Activated CD4-positive, alpha-beta T cell treated with anti-CD3 and anti-CD28 coated beads, Interleukin-2, amount 50 U/mL, for 1 hour (primary cell): ENCODE data around the gene MAGEH1.
"Not testable (repeated sequence)": the region's sequence is repeated elsewhere in the genome, so short reads cannot be mapped to it uniquely, and the experiment has no call there.

Experiments
- DNase-seq: peaks from one replicate; pipeline ENCODE4 v3.0.0-alpha.2; 2020

The MAGEH1 gene, protein sequence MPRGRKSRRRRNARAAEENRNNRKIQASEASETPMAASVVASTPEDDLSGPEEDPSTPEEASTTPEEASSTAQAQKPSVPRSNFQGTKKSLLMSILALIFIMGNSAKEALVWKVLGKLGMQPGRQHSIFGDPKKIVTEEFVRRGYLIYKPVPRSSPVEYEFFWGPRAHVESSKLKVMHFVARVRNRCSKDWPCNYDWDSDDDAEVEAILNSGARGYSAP

DNA sequence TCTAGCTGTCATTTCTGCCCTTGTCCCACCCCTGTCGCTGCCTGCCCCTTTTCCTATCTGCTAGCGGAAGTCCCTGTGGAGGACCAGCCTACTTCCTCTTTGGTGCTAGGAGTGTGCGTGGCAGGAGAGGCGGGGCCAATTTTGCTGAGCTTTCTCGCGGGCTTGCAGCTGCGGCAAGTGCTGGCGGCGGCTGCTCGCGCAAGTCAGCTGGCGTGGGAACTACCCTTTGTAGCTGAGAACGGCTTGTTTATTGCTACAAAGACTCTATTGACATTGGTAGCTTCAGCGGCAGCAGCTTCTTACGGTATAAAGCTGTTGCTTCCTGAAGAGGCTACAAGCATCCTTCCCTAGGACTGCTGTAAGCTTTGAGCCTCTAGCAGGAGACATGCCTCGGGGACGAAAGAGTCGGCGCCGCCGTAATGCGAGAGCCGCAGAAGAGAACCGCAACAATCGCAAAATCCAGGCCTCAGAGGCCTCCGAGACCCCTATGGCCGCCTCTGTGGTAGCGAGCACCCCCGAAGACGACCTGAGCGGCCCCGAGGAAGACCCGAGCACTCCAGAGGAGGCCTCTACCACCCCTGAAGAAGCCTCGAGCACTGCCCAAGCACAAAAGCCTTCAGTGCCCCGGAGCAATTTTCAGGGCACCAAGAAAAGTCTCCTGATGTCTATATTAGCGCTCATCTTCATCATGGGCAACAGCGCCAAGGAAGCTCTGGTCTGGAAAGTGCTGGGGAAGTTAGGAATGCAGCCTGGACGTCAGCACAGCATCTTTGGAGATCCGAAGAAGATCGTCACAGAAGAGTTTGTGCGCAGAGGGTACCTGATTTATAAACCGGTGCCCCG lies at the start of gene MAGEH1:
MAGEH1 (plus strand) TSS at position 138 of the 843 bp plus-strand sequence; CDS start at position 386, 248 bp downstream.
- peak; percentile 74 for DNase-seq

DNA sequence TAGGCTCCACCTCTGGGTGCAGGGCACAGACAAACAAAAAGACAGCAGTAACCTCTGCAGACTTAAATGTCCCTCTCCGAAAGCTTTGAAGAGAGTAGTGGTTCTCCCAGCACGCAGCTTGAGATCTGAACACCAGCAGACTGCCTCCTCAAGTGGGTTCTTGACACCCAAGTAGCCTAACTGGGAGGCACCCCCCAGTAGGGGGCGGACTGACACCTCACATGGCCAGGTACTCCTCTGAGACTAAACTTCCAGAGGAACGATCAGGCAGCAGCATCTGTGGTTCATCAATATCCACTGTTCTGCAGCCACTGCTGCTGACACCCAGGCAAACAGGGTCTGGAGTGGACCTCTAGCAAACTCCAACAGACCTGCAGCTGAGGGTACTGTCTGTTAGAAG lies 24.8 kb upstream of the MAGEH1 start:
- DNase-seq = peak; percentile 16

DNA sequence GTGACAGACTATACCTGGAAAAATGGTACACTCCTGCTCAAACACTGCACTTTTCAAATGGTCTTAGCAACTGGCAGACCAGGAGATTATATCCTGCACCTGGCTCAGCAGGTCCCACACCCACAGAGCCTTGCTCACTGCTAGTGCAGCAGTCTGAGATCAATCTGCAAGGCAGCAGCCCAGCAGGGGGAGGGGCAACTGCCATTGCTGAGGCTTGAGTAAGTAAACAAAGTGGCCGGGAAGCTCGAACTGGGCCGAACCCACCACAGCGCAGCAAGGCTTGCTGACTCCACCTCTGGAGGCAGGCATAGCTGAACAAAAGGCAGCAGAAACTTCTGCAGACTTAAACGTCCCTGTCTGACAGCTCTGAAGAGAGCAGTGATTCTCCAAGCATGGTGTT lies 8.5 kb upstream of the MAGEH1 start:
- DNase-seq = not testable (repeated sequence)

DNA sequence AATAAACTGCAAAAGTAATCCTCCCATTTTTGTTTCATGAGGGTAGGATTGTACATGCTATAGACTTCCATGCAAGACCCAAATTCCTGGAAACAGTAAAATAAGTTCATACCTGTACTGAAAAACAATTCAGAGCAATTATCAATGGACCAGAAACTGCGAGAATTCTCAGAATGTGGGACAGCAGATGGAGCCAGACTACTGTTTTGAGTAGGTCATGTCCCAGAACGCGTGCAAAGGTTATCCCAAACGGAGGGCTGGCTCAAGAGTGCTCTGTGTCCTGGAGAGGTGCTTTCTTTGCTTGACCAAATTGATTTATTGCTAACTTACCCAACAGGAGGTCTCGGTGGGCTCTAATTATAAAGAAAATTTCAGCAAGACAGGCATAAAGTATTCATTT lies 1.7 kb upstream of the MAGEH1 start:
- DNase-seq = no peak

DNA sequence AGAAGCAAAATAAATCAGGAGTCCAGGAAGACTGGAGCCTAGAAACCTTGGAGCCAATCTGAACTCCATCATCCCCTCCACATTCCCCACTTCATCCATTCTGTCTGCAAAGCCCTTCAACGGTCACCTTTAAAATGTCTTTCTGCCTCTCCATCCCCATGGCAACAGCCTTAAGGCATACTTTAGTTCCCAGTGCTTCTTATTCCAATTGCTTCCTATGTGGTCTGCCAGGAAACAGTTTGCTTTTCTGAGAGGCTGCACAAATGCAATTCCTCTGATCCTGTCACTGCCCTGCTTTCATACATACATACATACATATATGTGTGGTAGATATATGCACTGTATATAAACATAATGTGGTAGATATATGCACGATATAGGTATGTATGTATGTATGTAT lies 786 bp upstream of the MAGEH1 start:
- DNase-seq = no peak

DNA sequence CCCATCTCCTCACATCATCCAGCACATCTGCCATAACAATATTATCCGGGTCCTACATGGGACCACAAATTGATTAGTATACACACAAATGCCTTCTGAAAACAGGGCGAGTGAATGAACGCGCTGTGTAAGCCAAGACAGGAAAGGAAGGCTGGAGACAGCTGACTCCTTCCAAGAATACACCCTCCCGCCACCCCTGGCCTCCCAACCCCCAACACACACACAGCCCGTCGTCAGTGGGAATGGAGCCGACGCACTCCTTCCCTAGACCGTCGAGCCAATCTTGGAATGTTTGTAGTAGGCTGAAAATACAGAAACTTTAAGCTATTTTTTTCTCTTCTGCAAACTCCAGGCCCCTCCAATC lies 319 bp upstream of the MAGEH1 start:
- no peak for DNase-seq

DNA sequence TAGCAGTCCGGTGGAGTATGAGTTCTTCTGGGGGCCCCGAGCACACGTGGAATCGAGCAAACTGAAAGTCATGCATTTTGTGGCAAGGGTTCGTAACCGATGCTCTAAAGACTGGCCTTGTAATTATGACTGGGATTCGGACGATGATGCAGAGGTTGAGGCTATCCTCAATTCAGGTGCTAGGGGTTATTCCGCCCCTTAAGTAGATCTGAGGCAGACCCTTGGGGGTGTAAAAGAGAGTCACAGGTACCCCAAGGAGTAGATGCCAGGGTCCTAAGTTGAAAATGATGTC lies 852 bp downstream of the MAGEH1 start:
- no peak for DNase-seq

DNA sequence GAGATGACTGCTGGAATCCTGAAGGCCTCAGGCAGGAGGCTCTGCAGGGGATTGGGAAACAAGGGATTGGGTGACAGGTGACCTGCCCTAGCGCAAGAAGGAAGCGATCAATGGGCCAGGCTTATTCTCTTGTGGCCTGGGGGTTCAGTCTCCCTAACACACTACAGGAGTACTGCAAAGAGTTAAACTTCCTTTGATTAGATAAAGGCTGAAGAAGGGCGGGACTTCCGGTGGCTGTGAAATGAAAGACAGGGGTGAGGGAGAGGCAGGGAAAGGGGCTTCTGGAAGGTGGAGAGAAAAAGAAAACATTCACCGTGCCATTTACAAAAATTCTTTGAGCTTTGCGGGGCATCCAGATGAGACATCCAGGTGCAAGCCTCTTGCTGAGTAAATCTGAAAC lies 3.8 kb downstream of the MAGEH1 start:
- DNase-seq = not testable (repeated sequence)

DNA sequence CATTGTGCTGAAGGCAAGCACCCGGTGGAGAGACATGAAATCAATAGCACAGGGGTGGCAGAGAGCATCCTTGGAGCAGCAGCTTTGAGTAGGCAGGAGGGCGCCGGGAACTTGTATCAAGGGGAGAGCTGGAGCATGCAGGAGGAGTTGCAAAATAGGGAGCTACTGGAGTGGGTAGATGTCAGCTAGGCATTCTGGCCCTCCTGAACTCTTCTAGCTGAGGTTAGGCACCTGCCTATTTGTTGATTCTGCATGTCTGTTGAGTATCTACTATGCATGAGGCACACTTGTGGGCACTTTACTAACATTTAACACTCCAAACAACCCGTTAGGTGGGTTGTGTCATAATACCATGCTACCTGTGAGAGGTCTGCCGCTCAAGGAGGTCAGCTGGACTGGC lies 7.5 kb downstream of the MAGEH1 start:
- not testable (repeated sequence) for DNase-seq

DNA sequence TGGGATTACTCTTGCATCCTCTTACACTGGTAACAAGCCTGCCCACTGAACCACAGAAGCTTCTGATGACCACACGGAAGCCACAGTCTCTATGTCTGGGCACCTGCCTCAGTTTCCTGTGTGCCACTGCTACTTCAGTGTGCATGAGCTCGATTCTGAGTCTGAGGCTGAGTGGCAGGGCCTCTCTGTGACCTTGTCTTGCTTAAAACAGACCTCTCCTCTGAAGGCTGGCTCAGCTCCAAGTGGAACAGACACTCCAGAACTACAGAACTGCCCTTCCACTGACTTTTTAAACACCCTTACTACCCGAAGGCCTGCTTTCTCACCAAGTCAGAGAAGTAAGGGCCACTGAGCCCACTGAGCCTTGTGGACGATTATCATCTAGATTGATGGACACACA lies 8.0 kb downstream of the MAGEH1 start:
- DNase-seq = not testable (repeated sequence)

DNA sequence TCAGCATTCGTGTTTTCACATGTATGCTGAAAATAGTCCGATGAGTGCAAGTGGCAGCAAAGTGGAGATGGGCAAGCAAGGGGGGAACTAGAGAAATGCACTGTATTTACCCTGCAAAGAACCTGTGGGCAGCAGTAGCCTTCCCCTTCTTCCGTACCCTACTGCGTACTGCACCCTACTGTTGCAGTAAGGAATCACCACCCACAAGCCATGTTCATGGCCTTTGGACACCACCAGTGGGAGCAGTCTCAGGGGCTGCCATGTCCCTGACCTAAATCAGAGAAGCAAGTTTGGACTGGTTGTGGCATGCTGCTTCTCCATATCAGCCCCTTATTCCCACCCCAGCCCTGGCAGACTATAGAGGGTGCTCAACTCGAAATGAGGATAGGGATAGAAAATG lies 12.1 kb downstream of the MAGEH1 start:
- not testable (repeated sequence) for DNase-seq

DNA sequence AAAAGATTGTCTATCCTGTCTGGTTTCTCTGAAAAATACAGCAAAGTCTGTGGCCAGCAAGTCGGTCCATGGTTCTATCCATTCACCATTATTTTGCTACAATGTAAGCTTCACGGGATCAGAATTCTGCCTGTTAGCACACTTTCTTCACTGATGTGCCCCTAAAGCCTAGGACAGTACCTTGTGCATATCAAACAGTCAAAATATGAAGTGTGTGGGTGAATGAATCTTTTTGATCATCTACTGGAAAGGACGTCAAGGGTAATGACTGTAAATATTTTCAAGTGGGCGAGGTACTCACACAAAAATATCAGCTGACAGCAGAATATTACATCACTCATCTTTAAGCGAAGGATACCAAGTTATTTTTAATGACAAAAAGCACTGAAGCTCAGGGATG lies 13.2 kb downstream of the MAGEH1 start:
- DNase-seq = not testable (repeated sequence)

DNA sequence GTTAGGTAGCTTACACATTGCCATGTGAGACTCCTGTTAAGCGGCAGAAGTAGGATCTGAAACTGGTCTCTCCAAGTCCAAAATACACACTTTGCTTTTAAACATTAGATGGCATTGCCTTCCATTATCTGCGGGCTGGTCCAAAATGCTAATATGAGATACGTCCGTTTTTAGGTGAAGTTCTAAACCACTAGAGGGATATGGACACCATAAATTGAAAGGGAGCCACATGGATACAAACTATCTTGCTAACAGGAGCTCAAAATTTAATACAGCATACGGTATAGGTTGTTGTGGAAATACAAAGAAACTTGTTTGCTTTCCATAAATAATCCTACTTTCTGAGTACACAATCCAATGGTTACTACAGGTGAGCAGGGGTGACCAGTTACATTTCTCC lies 13.9 kb downstream of the MAGEH1 start:
- DNase-seq = not testable (repeated sequence)

DNA sequence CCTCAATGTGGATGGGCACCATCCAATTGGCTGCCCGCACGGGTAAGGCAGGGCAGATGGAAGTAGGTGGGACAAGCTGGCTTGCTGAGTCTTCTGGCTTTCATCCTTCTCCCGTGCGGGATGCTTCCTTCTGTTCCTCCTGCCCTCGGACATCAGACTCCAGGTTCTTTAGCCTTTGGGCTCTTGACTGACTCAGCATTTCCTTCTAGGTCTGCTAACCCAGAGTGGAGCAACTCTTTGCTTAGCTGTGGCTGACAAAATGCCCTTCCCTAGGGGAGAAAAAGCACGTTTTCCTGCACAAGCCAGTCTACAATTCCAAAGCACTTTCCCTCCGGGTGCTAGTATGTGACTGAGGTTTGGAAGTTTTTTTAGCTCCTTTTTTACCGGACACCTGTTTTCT lies 28.0 kb downstream of the MAGEH1 start:
- DNase-seq = not testable (repeated sequence)

DNA sequence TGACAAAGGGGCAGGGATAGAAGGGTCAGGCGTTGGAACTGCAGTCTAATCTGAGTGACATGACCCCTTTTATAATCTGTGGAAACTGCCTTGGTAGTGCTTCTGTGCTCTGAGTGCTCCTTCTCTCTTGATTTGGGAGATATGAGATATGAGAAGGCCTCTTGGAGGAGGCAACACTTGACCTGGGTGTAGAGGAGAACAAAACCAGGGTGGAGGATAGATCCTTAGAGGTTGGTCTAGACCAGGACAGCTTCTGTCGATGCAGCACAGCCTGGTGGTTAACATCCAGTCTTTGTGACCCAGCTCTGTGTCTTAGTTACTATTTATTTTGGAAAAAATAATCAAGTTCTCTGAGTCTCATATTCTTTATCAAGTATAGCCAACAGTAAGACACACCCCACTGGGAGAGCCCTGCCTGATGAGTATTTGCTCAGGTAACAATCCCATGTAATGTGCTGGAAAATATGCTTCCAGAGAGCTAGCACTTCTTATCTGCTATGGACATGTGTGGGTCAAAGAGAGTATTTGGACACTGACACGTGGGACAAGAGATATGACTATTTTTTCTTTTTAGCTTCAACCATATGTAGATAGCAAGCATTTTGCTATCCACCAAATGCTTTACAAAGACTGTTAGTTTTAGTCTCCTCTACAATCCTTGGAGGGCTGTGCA lies 28.6 kb downstream of the MAGEH1 start:
- DNase-seq = no peak

DNA sequence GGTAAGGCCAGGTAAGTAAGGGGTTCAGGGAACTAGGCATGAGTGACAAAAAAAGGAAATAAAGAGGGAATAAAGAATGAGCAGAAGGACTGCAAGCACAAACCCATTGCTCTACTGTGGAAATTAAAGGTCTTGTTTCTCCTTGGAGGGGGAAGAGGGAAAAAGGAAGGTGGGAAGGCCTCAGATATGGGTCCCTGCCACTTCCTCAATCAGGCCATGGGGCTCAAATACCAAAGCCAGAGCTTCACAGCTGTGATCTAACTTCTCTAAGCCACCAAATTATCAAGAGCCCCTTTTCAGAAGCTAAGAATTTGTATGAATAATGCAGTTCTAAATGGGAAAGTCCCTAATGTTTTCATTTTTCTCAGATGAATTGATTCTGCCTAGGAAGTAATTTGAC lies 33.0 kb downstream of the MAGEH1 start:
- no peak for DNase-seq

DNA sequence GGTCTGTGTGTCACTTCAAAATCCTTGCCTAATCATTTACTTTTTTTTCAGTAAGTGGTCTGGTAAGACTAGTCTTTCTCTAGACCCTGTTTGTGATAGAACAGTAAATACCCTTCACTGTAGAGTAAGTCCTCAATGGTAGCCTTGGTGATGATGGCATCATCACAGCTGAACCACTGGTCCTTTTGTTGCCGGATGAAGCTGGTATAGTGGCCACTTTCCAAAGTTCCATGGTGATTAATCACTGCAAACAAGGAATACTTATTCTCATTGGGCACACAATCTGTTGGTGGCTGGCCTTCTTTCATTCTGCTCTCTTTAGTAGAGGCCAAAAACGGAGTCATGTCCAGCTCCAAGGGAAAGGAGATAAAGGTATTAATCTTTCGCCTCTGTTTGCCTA lies 34.8 kb downstream of the MAGEH1 start:
- DNase-seq = no peak

DNA sequence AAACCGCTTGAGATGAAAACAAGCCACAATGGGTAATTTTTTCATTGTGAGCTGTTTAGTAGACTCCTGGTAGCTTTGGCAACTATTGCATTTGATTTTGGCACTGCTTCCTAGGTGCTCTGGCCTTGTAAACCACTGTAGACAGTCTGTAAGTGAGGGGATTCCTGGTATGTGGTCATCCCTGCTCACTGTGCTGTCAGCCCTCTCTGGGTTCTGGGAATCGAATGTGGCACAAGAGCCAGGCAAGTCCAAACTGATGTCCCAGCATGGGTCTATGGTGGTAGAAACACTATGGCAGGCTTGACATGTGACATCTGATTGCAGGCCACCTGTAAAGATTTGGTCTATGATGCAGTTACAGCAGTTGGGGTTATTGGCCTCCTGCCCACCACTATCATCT lies 35.2 kb downstream of the MAGEH1 start:
- DNase-seq = no peak

DNA sequence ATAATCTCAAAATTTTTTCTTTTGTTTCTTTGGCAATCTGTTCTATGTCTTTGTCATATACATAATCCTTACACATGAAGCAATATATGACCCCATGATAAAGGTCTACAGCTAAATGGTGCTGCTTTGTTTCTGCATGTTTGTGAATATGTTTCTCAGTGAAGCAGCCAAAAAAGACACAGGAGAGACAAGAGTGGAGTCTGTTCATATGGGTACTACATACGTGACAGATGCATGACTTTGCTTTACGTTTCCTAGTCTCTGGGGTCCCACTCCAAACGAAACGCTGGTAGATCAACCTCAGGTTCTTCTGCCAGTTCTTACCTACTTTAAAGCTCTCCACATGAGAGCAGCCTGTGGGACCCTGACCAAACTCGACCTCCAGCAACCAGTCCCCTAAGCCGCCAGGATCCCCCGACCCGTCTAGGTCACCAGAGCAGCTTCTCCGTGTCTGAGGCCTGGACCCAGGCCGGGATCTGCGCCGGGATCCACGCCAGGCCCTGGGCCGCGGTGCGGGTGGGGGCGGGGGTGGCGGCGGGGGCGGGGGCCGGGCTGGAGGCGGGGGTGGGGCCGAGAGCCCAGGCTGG lies 36.2 kb downstream of the MAGEH1 start:
- DNase-seq = no peak

DNA sequence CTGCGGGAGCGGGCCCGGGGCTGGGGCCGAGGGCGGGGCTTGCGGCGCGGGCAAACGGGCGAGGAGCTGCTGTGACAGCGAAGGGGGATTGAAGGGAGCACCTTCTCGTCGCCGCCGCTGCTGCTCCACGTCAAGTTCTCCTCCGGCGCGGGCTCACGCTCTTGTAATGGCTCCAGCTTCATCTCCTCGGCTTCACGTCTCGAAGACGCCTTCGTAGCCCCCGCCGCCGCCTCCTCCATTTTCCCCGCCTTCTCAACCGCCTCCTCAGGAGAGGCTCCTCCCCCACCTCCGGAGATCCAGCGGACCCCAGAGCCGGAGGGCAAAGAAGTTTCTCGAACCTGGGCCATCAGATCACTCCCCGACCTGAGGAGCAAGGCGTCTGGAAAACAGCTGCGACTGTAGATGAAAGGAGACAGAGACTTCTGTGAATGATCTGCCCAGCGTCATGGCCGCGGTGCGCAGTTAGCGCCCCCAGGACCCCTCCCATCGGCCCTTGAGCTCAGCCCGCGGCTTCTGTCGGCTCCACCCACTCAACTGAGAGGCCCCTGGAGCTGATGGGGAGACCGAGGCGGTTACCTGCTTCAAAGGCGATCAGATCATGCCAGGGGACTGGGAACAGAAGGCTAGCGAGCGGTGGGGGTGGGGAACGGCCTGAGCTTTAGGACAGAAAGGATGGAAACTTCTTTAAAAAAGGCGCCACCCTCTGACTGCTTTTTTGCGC lies 36.8 kb downstream of the MAGEH1 start:
- DNase-seq = peak; percentile 58

DNA sequence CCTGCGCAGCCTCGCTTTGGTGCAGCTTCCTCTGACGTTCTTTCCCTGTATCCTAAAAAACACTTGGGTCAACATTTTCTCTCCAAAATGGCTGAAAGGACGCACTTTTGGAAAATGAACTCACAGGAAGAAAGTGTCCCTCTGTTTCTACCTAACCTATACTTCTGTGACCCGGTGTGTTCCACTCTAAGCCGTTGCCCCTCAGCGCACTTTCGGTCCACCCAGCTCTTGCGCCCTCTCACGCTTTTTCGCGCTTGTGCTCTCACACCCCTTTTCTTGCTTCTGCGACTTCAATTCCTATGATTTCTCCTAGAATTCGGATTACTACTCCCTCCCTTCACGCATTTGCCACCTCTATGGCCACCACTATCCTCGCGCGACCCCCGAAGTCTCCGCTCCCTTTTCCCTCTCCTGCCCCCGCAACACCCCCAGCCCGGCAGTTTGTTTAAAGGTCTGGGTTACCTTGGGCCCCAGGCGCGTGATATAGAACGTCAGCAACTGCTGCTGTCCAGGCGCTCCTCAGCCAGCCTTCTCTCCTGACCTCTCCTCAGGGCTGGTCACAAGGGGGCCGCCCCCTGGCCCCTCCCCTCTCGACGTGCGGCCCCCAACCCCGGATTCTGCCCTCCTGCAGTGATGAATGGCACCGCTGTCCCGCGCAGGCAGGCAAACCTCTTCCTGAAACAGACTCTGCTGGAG lies 37.5 kb downstream of the MAGEH1 start, which contains the start of gene USP51:
USP51 (minus strand) TSS at position 535 of the 696 bp plus-strand sequence. CDS start 909 bp downstream, outside the sequence.
- peak; percentile 17 for DNase-seq

DNA sequence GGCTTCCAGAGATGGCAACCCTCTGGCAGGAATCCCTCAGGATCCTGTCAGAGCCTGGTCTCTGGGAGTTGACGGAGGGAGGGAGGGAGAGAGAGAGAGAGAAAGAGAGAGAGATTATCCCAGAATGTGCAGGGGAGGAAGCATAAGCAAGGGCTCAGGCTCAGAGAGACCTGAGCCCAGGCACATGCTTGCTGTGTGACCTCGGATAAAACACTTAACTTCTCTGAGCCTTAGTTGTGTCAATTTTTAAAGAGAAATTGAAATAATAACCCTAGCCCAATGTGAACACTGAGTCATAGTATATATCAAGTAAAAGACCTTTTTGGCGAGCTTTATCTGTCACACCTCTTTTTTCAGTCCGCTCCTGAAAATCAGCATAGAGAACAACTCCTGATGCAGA lies 38.2 kb downstream of the MAGEH1 start:
- DNase-seq = no peak
